WTC11 (cell line): ENCODE data around the gene F8. TPM values are rescaled to one million over a fixed set of nuclear protein-coding genes. Genes with fewer than 3 reads are reported as not detected.

Source experiments
- ATAC-seq: fragments of 200-7000 bp; cut with Tn5 transposase; 2 replicates; pipeline ENCODE4 v1.10.0; 2021; ENCODE audit warnings: mild to moderate bottlenecking, moderate library complexity
- CTCF ChIA-PET: fragments of 300-600 bp; sonication (Branson Sonifier 250); formaldehyde crosslinking; loops from one replicate; lab custom pipeline; 2021; ENCODE audit warnings: antibody characterized with exemption; lab: Charles Lee
- POLR2A ChIA-PET: fragments of 350-600 bp; sonication (Branson Sonifier 250); formaldehyde crosslinking; loops from one replicate; lab custom pipeline; 2021; ENCODE audit warnings: antibody characterized with exemption; lab: Charles Lee
- DNase-seq: peaks from one replicate; pipeline ENCODE4 v3.0.0; 2021; ENCODE audit warnings: low spot score
- H3K27ac Mint-ChIP-seq: 2 replicates; pipeline ENCODE4 v1.8.0; 2021; ENCODE audit warnings: mixed read lengths
- H3K27me3 Mint-ChIP-seq: 2 replicates; pipeline ENCODE4 v1.8.0; 2021; ENCODE audit warnings: low read depth, mild to moderate bottlenecking, moderate library complexity, mixed read lengths
- H3K36me3 Mint-ChIP-seq: 2 replicates; pipeline ENCODE4 v1.8.0; 2021; ENCODE audit warnings: mixed read lengths
- H3K4me1 Mint-ChIP-seq: 2 replicates; pipeline ENCODE4 v1.8.0; 2022; ENCODE audit warnings: mixed read lengths
- H3K4me3 Mint-ChIP-seq: 2 replicates; pipeline ENCODE4 v1.8.0; 2021; ENCODE audit warnings: mild to moderate bottlenecking, moderate library complexity, mixed read lengths
- H3K9me3 Mint-ChIP-seq: 2 replicates; pipeline ENCODE4 v1.8.0; 2021; ENCODE audit warnings: mixed read lengths
- AR ChIP-seq: fragments of 250-450 bp; sonication (Bioruptor Pico); IDR thresholded peaks from 2 replicates; pipeline ENCODE4 v1.9.0; 2021; ENCODE audit warnings: mild to moderate bottlenecking
- E2F5 ChIP-seq: sonication (generic); formaldehyde crosslinking; IDR thresholded peaks from 2 replicates; pipeline ENCODE4 v1.8.1; 2022; ENCODE audit warnings: mild to moderate bottlenecking, moderate library complexity, missing genetic modification reagents
- ESRRA ChIP-seq: sonication (generic); formaldehyde crosslinking; IDR thresholded peaks from 2 replicates; pipeline ENCODE4 v1.8.1; 2022; ENCODE audit warnings: mild to moderate bottlenecking, missing genetic modification reagents, borderline replicate concordance
- FOXJ3 ChIP-seq: sonication (generic); formaldehyde crosslinking; IDR thresholded peaks from 2 replicates; pipeline ENCODE4 v1.9.0; 2021; ENCODE audit warnings: missing genetic modification reagents, mild to moderate bottlenecking, borderline replicate concordance
- GRHL2 ChIP-seq: fragments of 250-450 bp; sonication (Bioruptor Pico); IDR thresholded peaks from 2 replicates; pipeline ENCODE4 v1.8.0; 2022; ENCODE audit warnings: mild to moderate bottlenecking, moderate library complexity; ENCODE audit not compliant: insufficient replicate concordance, severe bottlenecking
- IRF1 ChIP-seq: sonication (generic); formaldehyde crosslinking; IDR thresholded peaks from 2 replicates; pipeline ENCODE4 v1.8.0; 2023; ENCODE audit warnings: missing genetic modification reagents
- JAZF1 ChIP-seq: fragments of 250-450 bp; sonication (Bioruptor Pico); IDR thresholded peaks from 2 replicates; pipeline ENCODE4 v1.9.0; 2021; ENCODE audit warnings: moderate library complexity, mild to moderate bottlenecking, inconsistent platforms
- MXD4 ChIP-seq: fragments of 250-450 bp; sonication (Bioruptor Pico); IDR thresholded peaks from 2 replicates; pipeline ENCODE4 v1.8.0; 2021; ENCODE audit warnings: mild to moderate bottlenecking, moderate library complexity, borderline replicate concordance
- OVOL2 ChIP-seq: fragments of 250-450 bp; sonication (Bioruptor Pico); IDR thresholded peaks from 2 replicates; pipeline ENCODE4 v1.9.0; 2021; ENCODE audit warnings: mild to moderate bottlenecking, borderline replicate concordance
- RORB ChIP-seq: fragments of 250-450 bp; sonication (Bioruptor Pico); IDR thresholded peaks from 2 replicates; pipeline ENCODE4 v1.9.0; 2021; ENCODE audit warnings: mild to moderate bottlenecking
- ZNF416 ChIP-seq: fragments of 250-450 bp; sonication (Bioruptor Pico); IDR thresholded peaks from 2 replicates; pipeline ENCODE4 v1.9.0; 2021; ENCODE audit warnings: mild to moderate bottlenecking, inconsistent platforms
- ZNF423 ChIP-seq: fragments of 250-450 bp; sonication (Bioruptor Pico); IDR thresholded peaks from 2 replicates; pipeline ENCODE4 v2.1.2; 2022; ENCODE audit warnings: mild to moderate bottlenecking, moderate library complexity
- ZSCAN18 ChIP-seq: fragments of 250-450 bp; sonication (Bioruptor Pico); IDR thresholded peaks from 2 replicates; pipeline ENCODE4 v2.1.2; 2022; ENCODE audit warnings: mild to moderate bottlenecking, moderate library complexity
- total RNA-seq: library from RNA; stranded (reverse); gene quantifications from 3 replicates; pipeline ENCODE4 v1.2.3, GENCODE V29; 2021
- TF ChIP-seq, protein P1 (sequence below): sonication (generic); formaldehyde crosslinking; IDR thresholded peaks from 2 replicates; pipeline ENCODE4 v1.8.0; 2022; ENCODE audit warnings: mild to moderate bottlenecking, missing genetic modification reagents
- TF ChIP-seq, protein P2 (sequence below): fragments of 250-450 bp; sonication (Bioruptor Pico); IDR thresholded peaks from 2 replicates; pipeline ENCODE4 v1.8.0; 2021; ENCODE audit warnings: mild to moderate bottlenecking
- TF ChIP-seq, protein P3 (sequence below): sonication (generic); formaldehyde crosslinking; IDR thresholded peaks from 2 replicates; pipeline ENCODE4 v1.8.1; 2023; ENCODE audit warnings: mild to moderate bottlenecking, missing genetic modification reagents, moderate library complexity

The F8 gene
- total RNA-seq, 1 experiment from 2014 or later = 1.6 TPM

- peaks cover 12% of the 10 kb centered on the region for H3K4me1 Mint-ChIP-seq
- no peak for ATAC-seq
- H3K27me3 Mint-ChIP-seq = no peaks in the 10 kb centered on the region
- no peaks in the 10 kb centered on the region; the same call in 1 of the 2 replicates for H3K36me3 Mint-ChIP-seq
- POLR2A ChIA-PET = no interaction called here
- TF ChIP-seq RORB (CRISPR knock-in tag) (no peak), ZNF416 (CRISPR knock-in tag) (no peak), OVOL2 (CRISPR knock-in tag) (no peak), ESRRA (CRISPR knock-in tag) (no peak), FOXJ3 (CRISPR knock-in tag) (no peak), GRHL2 (CRISPR knock-in tag) (no peak)
- TF ChIP-seq, all 79 proteins: peak for 0
- Mint-ChIP-seq H3K4me3 (no peak within 1 kb of the TSS), H3K27ac (no peak within 1 kb of the TSS), H3K9me3 (0 out of 2 replicates have a peak, but pooled peaks cover 1% of the 10 kb centered on the region)
- CTCF ChIA-PET = no interaction called here
- DNase-seq = no peak
Measured at GRCh38 chrX:154834562-154834961, 188.0 kb downstream of the F8 start, which contains the start of gene SMIM9. Gene SMIM9, minus strand, starts transcription at chrX:154834662. Its CDS starts 3,806 bp downstream, at chrX:154830856.

GRCh38 chrX:154833746-154834274 lies 188.7 kb downstream of the F8 start:
- ATAC-seq = no peak
- CTCF ChIA-PET = no interaction called here
- H3K27ac Mint-ChIP-seq = no peak overlapping the region
- TF ChIP-seq, protein P1, sequence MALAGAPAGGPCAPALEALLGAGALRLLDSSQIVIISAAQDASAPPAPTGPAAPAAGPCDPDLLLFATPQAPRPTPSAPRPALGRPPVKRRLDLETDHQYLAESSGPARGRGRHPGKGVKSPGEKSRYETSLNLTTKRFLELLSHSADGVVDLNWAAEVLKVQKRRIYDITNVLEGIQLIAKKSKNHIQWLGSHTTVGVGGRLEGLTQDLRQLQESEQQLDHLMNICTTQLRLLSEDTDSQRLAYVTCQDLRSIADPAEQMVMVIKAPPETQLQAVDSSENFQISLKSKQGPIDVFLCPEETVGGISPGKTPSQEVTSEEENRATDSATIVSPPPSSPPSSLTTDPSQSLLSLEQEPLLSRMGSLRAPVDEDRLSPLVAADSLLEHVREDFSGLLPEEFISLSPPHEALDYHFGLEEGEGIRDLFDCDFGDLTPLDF (CRISPR knock-in tag) = no peak
- no peak for TF ChIP-seq FOXJ3 (CRISPR knock-in tag)
- TF ChIP-seq, protein P2, sequence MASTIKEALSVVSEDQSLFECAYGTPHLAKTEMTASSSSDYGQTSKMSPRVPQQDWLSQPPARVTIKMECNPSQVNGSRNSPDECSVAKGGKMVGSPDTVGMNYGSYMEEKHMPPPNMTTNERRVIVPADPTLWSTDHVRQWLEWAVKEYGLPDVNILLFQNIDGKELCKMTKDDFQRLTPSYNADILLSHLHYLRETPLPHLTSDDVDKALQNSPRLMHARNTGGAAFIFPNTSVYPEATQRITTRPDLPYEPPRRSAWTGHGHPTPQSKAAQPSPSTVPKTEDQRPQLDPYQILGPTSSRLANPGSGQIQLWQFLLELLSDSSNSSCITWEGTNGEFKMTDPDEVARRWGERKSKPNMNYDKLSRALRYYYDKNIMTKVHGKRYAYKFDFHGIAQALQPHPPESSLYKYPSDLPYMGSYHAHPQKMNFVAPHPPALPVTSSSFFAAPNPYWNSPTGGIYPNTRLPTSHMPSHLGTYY (CRISPR knock-in tag) = no peak
- no peak for TF ChIP-seq E2F5 (CRISPR knock-in tag)
- TF ChIP-seq ZSCAN18 (CRISPR knock-in tag) = no peak
- no peak for TF ChIP-seq ZNF423 (CRISPR knock-in tag)
- no peak for TF ChIP-seq RORB (CRISPR knock-in tag)
- TF ChIP-seq MXD4 (CRISPR knock-in tag) = no peak
- TF ChIP-seq IRF1 (CRISPR knock-in tag) = no peak
- POLR2A ChIA-PET = no interaction called here
- no peaks in the 10 kb centered on the region for H3K27me3 Mint-ChIP-seq
- H3K36me3 Mint-ChIP-seq = no peaks in the 10 kb centered on the region
- H3K9me3 Mint-ChIP-seq = no peaks in the 10 kb centered on the region
- DNase-seq = no peak
- H3K4me1 Mint-ChIP-seq = peaks cover 16% of the 10 kb centered on the region
- H3K4me3 Mint-ChIP-seq = no peak overlapping the region

GRCh38 chrX:154829926-154830442 lies 192.5 kb downstream of the F8 start:
- DNase-seq = no peak
- Mint-ChIP-seq H3K27ac (no peak overlapping the region), H3K36me3 (no peaks in the 10 kb centered on the region), H3K4me3 (no peak overlapping the region), H3K9me3 (no peaks in the 10 kb centered on the region), H3K27me3 (no peaks in the 10 kb centered on the region), H3K4me1 (peaks cover 16% of the 10 kb centered on the region)
- peak; percentile 61 for ATAC-seq
- no peak for TF ChIP-seq JAZF1 (CRISPR knock-in tag)
- no peak for TF ChIP-seq AR
- no peak for TF ChIP-seq GRHL2 (CRISPR knock-in tag)
- TF ChIP-seq, protein P1 (CRISPR knock-in tag) = no peak
- TF ChIP-seq, protein P3, sequence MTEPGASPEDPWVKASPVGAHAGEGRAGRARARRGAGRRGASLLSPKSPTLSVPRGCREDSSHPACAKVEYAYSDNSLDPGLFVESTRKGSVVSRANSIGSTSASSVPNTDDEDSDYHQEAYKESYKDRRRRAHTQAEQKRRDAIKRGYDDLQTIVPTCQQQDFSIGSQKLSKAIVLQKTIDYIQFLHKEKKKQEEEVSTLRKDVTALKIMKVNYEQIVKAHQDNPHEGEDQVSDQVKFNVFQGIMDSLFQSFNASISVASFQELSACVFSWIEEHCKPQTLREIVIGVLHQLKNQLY (CRISPR knock-in tag) = no peak
- CTCF ChIA-PET = no interaction called here
- POLR2A ChIA-PET = no interaction called here
